GM21529 (cell line): ENCODE measurements around the gene CD84.
"Not testable (repeated sequence)": the region's sequence is repeated elsewhere in the genome, so short reads cannot be mapped to it uniquely, and the experiment has no call there.

ENCODE experiments used
- ATAC-seq: cut with Tn5 transposase; IDR thresholded peaks from one replicate; pipeline ENCODE4 v1.9.1; 2021; ENCODE audit not compliant: unreplicated experiment

Gene CD84

DNA sequence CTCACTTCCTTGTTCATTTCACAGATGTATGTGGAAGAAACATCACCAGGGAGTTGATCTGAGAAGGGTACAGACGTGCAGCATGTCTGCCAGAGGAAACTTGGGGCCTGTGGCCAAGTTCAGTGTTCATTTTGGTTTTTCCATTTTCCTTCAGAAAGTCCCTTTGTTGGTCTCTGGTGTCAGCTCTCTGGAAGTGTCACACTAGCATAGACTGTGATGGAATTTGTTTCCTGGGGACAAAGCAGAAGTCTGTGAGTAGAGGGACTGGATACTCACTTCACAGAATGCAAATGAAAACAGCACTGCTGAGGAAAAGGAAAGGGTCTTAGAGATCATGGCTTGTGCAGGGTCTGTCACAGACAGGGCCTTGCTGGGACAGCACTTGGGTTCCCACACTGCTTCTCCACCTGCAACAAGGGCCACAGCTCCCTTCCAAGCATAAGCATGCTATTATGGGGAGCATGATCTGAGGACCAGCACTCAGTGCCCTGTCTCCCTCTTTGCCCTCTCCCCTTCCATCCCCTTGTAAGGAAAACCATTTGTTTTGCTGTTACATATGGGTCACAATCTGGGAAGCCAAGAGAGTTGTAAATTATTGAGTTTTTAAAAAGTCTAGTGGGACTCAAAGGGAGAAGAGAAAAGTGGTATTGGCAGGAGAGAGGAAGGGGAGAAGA, 31.4 kb upstream of the CD84 start:
- no peak for ATAC-seq

DNA sequence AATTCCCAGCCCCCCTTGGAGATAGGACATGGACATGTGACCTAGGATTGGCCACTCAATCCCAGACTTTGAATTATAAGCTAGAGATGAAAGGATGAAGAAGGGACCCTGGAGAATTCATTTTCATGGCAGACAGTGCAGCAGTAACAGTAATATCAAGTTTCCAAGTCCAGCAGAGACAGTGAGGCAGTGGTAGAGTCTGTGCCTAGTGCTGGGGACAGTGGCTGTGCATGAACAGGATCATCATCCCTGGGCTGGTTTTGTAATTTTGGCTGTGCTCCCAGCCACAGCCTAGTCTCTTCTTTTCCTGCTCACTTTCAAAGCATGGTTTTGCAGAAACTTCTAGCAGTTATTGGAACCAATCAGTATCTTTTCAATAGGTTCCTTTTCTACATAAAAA, 29.6 kb upstream of the CD84 start:
- no peak for ATAC-seq

DNA sequence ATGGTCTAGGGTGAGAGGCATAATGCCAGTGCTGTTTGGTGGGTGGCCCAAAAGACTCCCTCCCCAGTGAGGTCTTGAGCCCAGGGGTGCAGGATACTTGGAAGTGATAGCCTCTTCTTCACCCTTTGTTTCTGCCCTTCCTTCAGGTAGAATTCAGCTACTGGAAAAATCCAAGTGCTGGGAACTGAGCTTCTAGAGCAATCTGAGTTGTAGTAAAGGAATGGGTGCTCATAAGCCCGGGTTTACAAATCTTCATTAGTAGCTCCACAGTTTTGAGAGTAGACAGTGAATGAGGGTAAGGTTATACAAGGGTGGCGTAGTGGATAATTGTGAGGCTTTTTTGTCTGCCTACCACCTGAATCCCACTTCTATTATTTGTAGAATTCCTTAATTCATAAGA, 29.2 kb upstream of the CD84 start:
- ATAC-seq = no peak

DNA sequence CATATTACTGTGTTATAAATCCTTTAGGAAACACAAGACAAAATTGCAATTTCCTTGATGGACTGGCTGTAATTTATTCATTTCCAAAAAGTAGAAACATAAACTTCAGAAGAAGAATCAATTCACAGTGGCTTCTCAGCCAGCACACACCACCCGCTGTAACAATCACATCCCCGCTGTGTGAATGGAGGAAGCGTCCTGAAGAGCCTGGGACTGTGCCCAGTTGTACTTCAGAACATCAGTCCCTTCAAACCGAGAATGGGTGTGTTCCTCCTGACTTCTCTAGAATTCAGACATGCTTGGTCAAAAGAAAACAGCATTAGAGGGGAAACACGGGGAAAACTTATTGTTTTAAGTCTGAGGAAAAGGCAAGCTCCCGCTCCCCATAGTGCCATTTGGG, 28.8 kb upstream of the CD84 start:
- no peak for ATAC-seq

DNA sequence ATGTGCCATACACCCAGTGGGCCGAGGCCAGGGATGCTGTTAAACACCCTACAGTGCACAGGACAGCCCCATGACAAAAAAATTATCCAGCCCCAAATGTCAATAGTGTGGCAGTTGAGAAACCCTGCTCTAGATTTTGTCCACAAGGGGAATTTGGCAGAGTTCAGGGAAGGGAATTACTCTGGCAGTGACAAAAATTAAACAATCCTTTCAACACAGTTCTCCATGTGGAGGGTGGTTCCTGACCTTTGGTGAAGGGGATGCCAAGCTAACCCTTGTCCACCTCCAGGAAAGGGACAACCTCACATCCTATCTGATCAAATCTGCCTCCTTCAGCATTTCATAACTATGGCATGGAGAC, 28.4 kb upstream of the CD84 start:
- ATAC-seq = no peak

DNA sequence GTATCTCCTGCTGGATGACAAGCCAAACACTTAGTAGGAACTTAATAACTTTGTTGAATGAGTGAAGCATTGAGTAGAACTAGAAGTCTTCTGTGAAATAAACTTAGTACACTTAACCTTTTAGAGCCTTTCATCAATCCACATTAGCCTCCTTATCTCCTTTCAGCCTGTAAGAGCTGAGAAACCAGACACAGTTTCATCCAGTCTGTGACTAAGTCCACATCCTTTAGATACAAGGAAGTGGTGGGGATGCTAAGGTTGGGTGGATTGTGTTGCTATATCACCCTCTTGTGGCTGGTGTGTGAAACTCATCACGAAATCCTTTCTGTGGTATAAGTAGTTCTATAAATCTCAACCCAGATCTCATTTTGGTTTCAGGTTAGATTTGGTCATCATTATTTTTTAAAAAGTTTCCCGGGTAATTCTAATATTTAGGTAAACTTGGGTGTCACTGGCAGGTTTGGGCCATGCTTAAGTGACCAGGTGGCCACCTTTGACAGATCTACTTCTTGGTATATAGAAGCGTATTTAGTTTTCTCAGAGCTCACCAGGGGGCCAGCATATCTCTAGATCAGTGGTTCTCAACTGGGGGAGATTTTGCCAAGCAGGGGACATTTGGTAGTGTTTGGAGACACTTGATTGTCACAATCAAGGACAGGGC, 27.8 kb upstream of the CD84 start:
- peak; percentile 68 for ATAC-seq

DNA sequence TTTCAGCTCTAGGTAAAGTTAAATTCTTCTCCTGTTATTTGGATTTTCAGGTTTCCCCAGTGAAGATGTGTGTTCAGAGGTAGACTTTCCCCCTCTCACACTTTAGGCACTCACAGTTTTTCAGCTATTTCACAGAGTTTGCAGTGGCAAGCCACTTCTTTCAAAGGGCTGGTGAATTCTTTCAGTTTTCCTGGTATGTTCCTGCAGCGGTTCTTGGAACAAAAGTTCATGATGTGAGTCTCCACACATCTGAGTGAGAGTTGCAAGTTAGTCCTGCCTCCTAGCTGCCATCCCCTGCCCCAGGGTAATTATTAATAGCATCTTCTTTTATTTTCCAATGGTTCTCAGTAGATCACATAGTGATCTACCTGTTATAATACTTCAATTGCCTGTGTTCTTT, 27.3 kb upstream of the CD84 start:
- ATAC-seq = peak; percentile 1

DNA sequence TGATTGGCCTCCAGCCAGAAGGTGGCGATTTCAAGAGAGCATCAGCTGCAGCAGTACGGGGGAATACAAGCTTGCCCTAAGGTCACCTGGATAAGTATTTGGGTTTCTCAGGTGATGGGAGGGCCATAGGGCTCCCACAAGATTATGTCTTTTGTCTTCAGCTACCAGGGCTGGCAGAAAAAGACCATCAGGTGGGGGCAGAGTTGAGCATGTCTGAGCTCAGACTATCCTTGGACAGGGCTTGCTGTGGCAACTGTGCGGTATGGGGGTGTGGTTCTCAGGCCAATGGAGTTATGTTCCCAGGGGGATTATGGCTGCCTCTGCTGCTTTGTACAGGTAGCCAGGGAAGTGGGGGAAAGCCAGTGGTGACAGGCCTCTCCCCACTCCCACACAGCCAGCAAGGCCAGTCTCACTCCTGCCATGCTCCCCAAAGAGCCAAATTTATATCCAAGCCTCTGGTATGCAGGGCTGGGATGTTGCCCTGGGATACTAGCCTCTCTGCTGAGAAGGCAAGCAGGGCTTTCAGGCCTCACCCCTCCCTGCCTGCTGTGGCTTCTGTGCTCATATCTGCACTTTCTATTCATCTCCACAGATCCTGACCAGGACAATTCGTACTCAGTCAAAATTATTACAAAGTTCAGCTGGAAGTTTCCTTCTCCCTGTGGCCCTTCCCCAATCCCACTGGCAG, 26.6 kb upstream of the CD84 start:
- no peak for ATAC-seq

DNA sequence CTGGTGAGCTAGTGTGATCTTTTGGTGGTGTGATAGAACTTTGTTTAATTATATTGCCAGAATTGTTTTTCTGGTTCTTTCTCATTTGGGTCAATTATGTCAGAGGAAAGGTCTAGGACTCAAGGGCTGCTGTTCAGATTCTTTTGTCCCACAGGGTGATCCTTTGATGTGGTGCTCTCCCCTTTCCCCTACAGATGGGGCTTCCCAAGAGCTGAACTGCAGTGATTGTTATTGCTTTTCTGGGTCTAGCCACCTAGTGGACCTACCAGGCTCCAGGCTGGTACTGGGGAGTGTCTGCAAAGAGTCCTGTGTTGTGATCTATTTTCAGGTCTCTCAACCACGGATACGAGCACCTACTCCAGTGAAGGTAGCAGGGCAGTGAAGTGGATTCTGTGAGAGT, 25.9 kb upstream of the CD84 start:
- ATAC-seq = no peak

DNA sequence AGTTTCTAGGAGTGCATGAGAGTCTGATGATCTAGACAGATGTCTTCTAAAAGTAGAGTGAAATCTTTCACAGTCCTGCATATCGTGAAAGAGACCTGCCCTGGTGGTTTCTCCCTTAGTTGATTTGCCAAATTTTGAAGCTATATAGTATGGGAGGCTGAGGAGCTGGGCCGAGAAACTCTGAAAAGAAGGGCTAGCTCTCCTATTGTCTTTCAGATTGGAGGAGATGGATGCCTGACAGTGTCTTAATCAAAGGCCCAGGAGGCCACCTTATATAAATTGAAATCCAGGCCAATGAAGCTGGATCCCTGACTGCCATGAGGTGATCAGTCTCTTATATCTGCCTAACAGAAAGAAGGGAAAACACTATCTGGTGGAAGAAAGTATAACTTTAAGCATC, 18.4 kb upstream of the CD84 start:
- ATAC-seq = no peak

DNA sequence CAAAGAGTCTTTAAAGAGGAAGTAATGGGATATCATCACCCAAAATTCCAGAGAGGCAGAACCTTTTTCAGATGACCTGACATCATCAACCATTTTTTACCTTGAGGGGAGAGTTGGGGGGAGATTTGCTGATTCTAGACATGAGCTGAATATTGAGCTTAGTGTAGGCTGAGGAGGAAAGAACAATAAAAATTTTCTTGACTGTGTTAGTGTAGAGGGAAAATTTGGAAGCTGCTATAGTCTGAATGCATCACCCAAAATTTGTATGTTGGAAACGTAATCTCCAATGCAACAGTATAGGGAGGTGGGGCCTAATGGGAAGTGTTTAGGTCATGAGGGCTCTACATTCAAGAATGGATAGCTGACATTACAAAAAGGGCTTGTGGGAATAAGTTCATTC, 17.8 kb upstream of the CD84 start:
- ATAC-seq = no peak

DNA sequence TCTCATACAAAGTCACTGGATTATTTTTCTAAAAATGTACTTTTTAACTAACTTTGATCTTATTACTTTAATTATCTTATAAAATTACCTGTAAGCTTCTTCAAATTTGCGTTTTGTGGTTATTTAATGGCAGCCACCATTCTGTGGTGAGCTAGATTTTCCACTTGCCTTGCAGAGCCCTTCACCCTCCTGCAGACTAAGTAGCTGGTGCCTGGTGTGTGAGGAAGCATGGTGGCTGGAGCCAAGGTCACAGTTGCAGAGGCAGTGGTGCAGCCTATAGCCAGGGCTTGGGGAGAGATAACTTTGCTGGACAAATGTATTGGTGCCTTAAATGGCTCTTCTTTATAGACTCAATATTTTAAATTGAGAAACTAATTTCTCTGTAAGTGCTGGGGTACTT, 11.2 kb upstream of the CD84 start:
- ATAC-seq = no peak

DNA sequence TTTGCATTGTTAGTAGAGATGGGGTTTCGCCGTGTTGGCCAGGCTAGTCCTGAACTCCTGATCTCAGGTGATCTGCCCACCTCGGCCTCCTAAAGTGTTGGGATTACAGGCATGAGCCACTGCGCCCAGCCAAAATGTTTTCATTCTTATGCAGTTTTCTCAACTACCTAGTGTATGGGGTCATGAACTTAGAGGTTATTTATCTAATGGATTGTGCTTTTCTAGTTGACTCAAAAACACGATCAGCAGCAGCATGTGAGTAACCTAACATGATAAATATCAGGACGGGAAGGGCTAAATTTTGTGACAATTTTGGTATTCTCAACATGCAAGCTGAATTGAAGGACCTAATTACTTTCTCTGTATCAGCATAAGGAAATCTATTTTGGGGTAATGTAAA, 9.2 kb upstream of the CD84 start:
- no peak for ATAC-seq

DNA sequence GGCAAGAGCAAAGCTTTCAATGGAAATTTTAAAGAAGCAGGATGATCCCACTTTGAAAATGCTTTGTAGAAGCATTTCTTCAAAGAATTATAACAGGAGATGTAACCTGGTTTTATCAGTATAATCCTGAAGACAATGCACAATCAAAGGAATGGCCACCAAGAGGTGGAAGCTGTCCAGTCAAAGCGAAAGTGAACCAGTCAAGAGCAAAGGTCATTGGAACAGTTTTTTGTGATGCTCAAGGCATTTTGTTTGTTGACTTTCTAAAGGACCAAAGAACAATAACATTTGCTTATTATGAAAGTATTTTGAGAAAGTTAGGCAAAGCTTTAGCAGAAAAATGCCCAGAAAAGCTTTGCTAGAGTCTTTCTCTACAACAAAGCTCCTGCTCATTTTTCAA, 5.5 kb upstream of the CD84 start:
- no peak for ATAC-seq

DNA sequence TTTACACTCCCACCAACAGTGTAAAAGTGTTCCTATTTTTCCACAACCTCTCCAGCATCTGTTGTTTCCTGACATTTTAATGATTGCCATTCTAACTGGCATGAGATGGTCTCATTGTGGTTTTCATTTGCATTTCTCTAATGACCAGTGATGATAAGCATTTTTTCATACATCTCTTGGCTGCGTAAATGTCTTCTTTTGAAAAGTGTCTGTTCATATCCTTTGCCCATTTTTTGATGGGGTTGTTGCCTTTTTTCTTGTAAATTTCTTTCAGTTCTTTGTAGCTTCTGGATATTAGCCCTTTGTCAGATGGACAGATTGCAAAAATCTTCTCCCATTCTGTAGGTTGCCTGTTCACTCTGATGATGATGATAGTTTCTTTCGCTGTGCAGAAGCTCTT, 3.7 kb upstream of the CD84 start:
- ATAC-seq = not testable (repeated sequence)

DNA sequence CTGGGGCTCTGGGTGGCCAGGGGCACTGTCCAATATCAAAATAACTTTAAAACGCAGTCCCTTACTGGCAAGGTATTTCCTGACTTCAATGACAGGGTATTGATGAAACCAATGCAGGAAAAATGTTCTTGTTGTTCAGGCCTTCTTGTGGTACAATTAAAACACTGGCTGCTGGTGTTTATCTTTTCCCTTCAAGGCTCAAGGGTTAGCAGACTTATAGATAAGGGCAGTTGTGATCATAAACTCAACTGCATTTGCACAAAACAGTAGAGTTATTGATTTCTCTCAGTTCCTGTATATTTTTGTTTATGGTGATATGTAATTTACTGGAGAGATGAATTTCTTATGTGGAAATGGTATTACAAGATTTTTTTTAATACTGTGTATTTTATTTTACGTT, 2.7 kb upstream of the CD84 start:
- ATAC-seq = no peak

DNA sequence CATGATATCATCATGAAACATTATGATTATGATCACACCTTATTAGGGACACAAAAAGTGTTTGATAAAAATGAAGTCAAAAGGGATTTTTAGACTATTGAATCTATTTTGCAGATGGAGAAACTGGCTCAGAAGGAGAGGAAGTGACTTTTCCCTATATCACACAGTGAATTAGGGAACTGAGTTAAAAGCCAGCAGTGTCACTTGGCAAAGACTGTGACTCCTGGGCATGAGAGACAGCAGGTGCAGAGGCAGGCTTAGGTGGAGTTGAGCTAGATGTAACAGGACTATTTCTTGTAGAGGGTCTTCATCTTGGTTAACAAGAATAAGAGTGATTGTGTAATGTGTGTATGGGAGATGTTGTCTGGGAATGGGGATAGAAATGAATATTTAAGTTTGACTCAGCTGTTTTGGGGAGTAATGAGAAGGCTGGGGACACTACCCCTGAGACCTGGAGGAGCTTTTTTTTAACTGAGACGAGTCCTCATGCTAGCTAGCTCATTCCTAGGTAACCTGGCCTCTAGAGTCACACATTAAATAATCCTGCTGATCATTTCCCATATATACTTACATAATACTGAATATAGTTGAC, 1.0 kb upstream of the CD84 start:
- ATAC-seq = no peak

DNA sequence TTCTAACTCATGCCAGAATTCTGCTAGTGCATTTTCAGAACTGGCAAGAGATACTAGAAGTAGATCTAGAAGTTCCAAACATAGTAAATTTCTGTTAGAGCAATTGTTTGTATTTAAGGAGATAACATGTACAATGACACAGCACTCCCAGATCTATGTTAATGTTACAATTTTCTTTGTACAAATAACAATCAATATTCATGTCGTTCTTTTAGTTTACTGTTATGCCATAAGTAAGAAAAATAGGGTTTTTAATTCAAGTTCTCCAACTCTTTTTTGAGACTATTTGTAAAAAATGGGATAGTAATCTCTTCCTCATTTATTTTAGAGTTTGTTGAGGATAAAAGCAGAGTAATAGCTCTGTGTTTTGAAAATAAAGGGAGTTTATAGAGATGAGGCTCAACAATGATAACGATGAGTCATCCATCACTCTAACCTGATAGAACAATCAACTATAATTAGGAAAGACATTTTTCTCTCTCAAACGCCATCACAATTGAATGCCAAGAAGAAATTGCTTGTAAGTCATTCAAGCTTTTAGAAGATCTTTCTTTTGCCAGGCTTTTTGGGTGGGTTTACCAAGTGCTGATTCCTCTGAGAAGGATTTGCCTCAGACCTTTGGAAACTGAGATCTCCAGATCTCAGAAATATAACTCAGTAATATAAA, 638 bp downstream of the CD84 start:
- no peak for ATAC-seq

DNA sequence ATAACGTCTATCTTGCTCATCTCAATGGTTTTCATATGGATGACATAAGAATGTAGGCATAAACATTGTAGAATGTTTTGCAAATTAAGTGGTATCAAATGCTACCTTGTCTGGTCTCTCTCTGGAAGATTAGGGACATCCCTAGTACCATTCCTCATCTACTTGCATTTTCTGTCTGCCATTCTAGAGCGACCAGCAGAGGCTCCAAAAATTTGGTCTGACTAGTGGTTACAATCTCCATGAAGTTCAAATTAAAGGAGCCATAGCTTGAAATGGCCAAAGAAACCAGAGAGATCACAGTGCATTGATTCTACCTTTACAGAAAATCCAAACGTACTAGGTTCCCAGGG, 1.1 kb downstream of the CD84 start:
- no peak for ATAC-seq

DNA sequence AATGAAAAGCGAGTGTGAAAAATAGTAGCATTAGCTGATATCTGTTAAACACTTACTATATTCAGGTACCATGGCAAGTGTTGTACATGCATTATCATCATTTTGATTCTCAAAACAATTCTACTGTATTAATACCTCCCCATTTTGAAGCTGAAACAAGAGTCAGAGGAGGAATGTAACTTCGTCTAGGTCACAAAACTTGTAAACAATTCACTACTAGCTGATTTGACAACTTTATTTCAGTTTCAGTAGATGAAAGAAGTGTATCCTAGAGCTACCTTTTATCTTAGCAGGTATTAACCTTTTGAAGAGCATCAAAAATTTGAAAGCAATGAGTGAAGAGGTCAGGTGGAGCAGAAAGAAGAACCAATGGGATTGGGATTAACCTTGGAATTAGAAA, 1.6 kb downstream of the CD84 start:
- ATAC-seq = no peak

DNA sequence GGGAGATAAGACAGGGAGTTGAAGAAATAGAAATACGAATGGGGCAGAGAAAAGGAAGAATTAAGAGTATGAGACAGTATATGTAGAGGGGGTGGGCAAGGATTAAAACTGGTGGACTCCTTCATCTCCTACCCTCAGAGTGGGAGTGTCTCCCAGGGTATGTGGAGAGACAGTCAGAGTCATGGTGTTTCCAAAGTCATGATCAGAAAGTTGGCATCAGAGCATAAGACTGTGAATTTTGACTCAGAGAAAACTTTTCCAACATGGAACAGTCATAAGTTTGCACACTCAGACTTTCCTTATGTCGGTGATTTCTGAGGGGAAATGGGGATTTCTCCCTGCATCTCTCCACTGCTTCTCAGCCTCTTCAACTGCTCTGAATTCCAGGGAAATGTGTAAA, 2.4 kb downstream of the CD84 start:
- no peak for ATAC-seq

DNA sequence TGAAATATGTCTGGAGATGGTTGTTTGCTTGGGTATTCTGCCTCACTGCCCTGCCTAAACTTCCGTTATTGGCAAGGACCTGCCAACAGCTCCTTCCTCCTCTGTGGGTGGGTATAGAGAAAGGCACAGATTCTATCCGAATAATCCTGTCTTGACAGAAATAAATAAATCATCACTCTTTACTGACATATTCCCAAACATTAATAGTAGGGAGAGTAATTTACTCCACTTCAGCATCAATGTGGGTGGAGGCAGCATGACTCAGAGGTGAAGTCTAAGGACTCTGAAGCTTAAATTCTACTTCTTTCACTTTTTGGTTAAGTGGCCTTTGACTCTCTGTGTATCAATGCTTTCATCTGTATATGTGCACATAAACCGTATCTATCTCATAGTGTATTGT, 2.9 kb downstream of the CD84 start:
- ATAC-seq = no peak
